Uterus (tissue), 2 donors: ENCODE results near the gene TRIM50.

Experiments
- CTCF ChIP-seq, 4 experiments: fragments of 200-600 bp in 2 of 4; fragments of 450-650 bp in 2 of 4; sonication (generic) in 2 of 4; IDR thresholded peaks; one replicate each; pipeline ENCODE4 v1.5.1; 2016 to 2019; ENCODE audit warnings: antibody characterized with exemption in 4 of 4, mild to moderate bottlenecking in 2 of 4, moderate library complexity in 1 of 4
- POLR2A ChIP-seq, 2 donors: fragments of 450-650 bp; IDR thresholded peaks; one replicate each; pipeline ENCODE4 v1.6.1; 2016; ENCODE audit warnings: antibody characterized with exemption in 2 of 2, mild to moderate bottlenecking in 1 of 2, moderate library complexity in 1 of 2

- TF ChIP-seq CTCF (IDR thresholded peaks at IDR 0.05) (no peak), POLR2A (IDR thresholded peaks at IDR 0.05) (peak in 1 of 2 donors; percentile 38)
These were observed 19.1 kb downstream of the TRIM50 start, which contains the start of gene NSUN5 for GRCh38 chr7:73308665-73309214.
